GM23338 (cell line): Measurements from ENCODE around the gene VMP1. TPM values are rescaled to one million over a fixed set of nuclear protein-coding genes. Genes with fewer than 3 reads are reported as not detected.

Experiments used
- ATAC-seq: fragments of 200-7000 bp; cut with Tn5 transposase; 3 replicates; pipeline ENCODE4 v1.9.1; 2020
- DNase-seq: peaks from one replicate; pipeline ENCODE4 v3.0.0-alpha.2; 2015; ENCODE audit warnings: low spot score
- H2AFZ ChIP-seq: fragments of 200-600 bp; sonication (generic); 2 replicates; pipeline ENCODE4 v1.8.0; 2016; ENCODE audit warnings: antibody characterized with exemption, mild to moderate bottlenecking, moderate library complexity
- H3F3A ChIP-seq: fragments of 200-600 bp; sonication (generic); replicated peaks from 2 replicates; pipeline ENCODE4 v1.8.0; 2017; ENCODE audit warnings: antibody characterized with exemption, mixed run types, low read depth
- H3K27ac ChIP-seq: fragments of 200-600 bp; sonication (generic); 2 replicates; pipeline ENCODE4 v1.6.1; 2016; ENCODE audit warnings: low read depth
- H3K27me3 ChIP-seq: fragments of 200-600 bp; sonication (generic); 2 replicates; pipeline ENCODE4 v1.8.0; 2016; ENCODE audit warnings: mild to moderate bottlenecking, mixed run types, moderate library complexity; ENCODE audit not compliant: insufficient read depth
- H3K36me3 ChIP-seq: fragments of 200-600 bp; sonication (generic); 2 replicates; pipeline ENCODE4 v1.8.0; 2016; ENCODE audit warnings: mild to moderate bottlenecking; ENCODE audit not compliant: insufficient read depth
- H3K4me1 ChIP-seq: fragments of 200-600 bp; sonication (generic); 2 replicates; pipeline ENCODE4 v1.8.0; 2016; ENCODE audit warnings: mild to moderate bottlenecking, moderate library complexity; ENCODE audit not compliant: insufficient read depth
- H3K4me2 ChIP-seq: fragments of 200-600 bp; sonication (generic); 2 replicates; pipeline ENCODE4 v1.7.1; 2017; ENCODE audit warnings: mixed run types
- H3K4me3 ChIP-seq: fragments of 200-600 bp; sonication (generic); 2 replicates; pipeline ENCODE4 v1.6.1; 2016; ENCODE audit warnings: mixed run types
- H3K79me2 ChIP-seq: fragments of 200-600 bp; sonication (generic); replicated peaks from 2 replicates; pipeline ENCODE4 v1.8.0; 2017; ENCODE audit warnings: mild to moderate bottlenecking; ENCODE audit not compliant: insufficient read depth
- H3K9me2 ChIP-seq: fragments of 200-600 bp; sonication (generic); 2 replicates; pipeline ENCODE4 v1.8.0; 2017; ENCODE audit not compliant: insufficient read depth
- H4K20me1 ChIP-seq: fragments of 200-600 bp; sonication (generic); replicated peaks from 2 replicates; pipeline ENCODE4 v1.8.0; 2017; ENCODE audit warnings: mild to moderate bottlenecking; ENCODE audit not compliant: insufficient read depth
- H3K27ac Mint-ChIP-seq: 2 replicates; pipeline ENCODE4 v1.8.0; 2020; ENCODE audit warnings: inconsistent platforms, mild to moderate bottlenecking, moderate library complexity, mixed read lengths
- H3K27me3 Mint-ChIP-seq: 3 replicates; pipeline ENCODE4 v1.8.0; 2022; ENCODE audit warnings: low read depth, mild to moderate bottlenecking, moderate library complexity, mixed read lengths, inconsistent platforms; ENCODE audit not compliant: insufficient read depth, poor library complexity
- H3K36me3 Mint-ChIP-seq: 3 replicates; pipeline ENCODE4 v1.8.0; 2021; ENCODE audit warnings: low read depth, mild to moderate bottlenecking, inconsistent platforms, moderate library complexity, mixed read lengths
- H3K4me1 Mint-ChIP-seq: 3 replicates; pipeline ENCODE4 v1.8.0; 2020; ENCODE audit warnings: mild to moderate bottlenecking, inconsistent platforms, mixed read lengths
- H3K4me3 Mint-ChIP-seq: 3 replicates; pipeline ENCODE4 v1.8.0; 2021; ENCODE audit warnings: moderate library complexity, mild to moderate bottlenecking, inconsistent platforms, mixed read lengths
- H3K9me3 Mint-ChIP-seq: 3 replicates; pipeline ENCODE4 v1.8.0; 2020; ENCODE audit warnings: moderate library complexity, mild to moderate bottlenecking, inconsistent platforms, mixed read lengths
- CREB1 ChIP-seq: fragments of 250-450 bp; sonication (Bioruptor Pico); IDR thresholded peaks from 2 replicates; pipeline ENCODE4 v1.5.0; 2020; ENCODE audit warnings: low read depth, mild to moderate bottlenecking, moderate library complexity
- CTCF ChIP-seq, 2 experiments: fragments of 200-600 bp in 1 of 2; sonication (generic) in 1 of 2; conservative IDR thresholded peaks; 2 replicates each; pipeline versions ENCODE4 v1.5.1 to v1.6.1; 2016 to 2017; ENCODE audit warnings: antibody characterized with exemption in 2 of 2, low read depth in 2 of 2, mild to moderate bottlenecking in 2 of 2, moderate library complexity in 1 of 2
- ETS1 ChIP-seq: IDR thresholded peaks from 2 replicates; pipeline ENCODE4 v1.6.1; 2016; ENCODE audit warnings: antibody characterized with exemption
- EZH2phosphoT487 ChIP-seq: fragments of 200-600 bp; sonication (generic); IDR thresholded peaks from one replicate; pipeline ENCODE4 v1.8.1; 2018; ENCODE audit warnings: antibody characterized with exemption; ENCODE audit not compliant: unreplicated experiment
- JUNB ChIP-seq: IDR thresholded peaks from one replicate; pipeline ENCODE4 v1.6.1; 2016; ENCODE audit warnings: antibody characterized with exemption; ENCODE audit not compliant: unreplicated experiment
- POLR2AphosphoS5 ChIP-seq: IDR thresholded peaks from 2 replicates; pipeline ENCODE4 v1.6.1; 2016; ENCODE audit warnings: antibody characterized with exemption, low read depth
- STAT1 ChIP-seq: IDR thresholded peaks from one replicate; pipeline ENCODE4 v1.6.1; 2016; ENCODE audit warnings: antibody characterized with exemption; ENCODE audit not compliant: unreplicated experiment
- ZNF114 ChIP-seq: fragments of 250-450 bp; sonication (Bioruptor Pico); IDR thresholded peaks from 2 replicates; pipeline ENCODE4 v1.5.0; 2020; ENCODE audit warnings: mild to moderate bottlenecking, moderate library complexity
- ZNF331 ChIP-seq: fragments of 250-450 bp; sonication (Bioruptor Pico); IDR thresholded peaks from 2 replicates; pipeline ENCODE4 v1.5.0; 2020; ENCODE audit warnings: low read depth, mild to moderate bottlenecking, moderate library complexity
- ZNF462 ChIP-seq: fragments of 250-450 bp; sonication (Bioruptor Pico); IDR thresholded peaks from 2 replicates; pipeline ENCODE4 v1.5.0; 2020; ENCODE audit warnings: mild to moderate bottlenecking, moderate library complexity
- polyA plus RNA-seq: library from polyadenylated mRNA; unstranded; fragments of >200 nt; fragmentation: Nextera tagmentation; extraction: Ambion mirVana; gene quantifications from 2 replicates; pipeline ENCODE4 v1.2.1, GENCODE V29; 2016
- total RNA-seq: library from RNA; depleted of rRNA; stranded (reverse); fragments of >200 nt; shearing (Covaris generic); gene quantifications from 2 replicates; pipeline ENCODE4 v1.2.3, GENCODE V29; 2014

VMP1 gene
- total and polyA plus RNA-seq, 2 experiments from 2014 or later: 70.1 to 112 TPM

- H3K79me2 ChIP-seq: no peaks in the 10 kb centered on the region
- no peaks in the 10 kb centered on the region for H3K36me3 ChIP-seq
- no peaks in the 10 kb centered on the region for H3K27me3 Mint-ChIP-seq
- peaks cover 6% of the 10 kb centered on the region; the same call in 1 of the 2 replicates for H3K4me1 ChIP-seq
- TF ChIP-seq POLR2AphosphoS5 (no peak), ZNF331 (no peak), STAT1 (no peak), ZNF114 (CRISPR knock-in tag) (no peak)
- H3K4me2 ChIP-seq: no peak overlapping the region
- no peaks in the 10 kb centered on the region for H3F3A ChIP-seq
- ATAC-seq (no peak), DNase-seq (no peak)
- peak overlapping the region; percentile 50 for H3K27ac ChIP-seq
- no peak overlapping the region for H3K4me3 ChIP-seq
- peaks cover 9% of the 10 kb centered on the region for H3K4me1 Mint-ChIP-seq
- no peaks in the 10 kb centered on the region for H3K9me2 ChIP-seq
- no peaks in the 10 kb centered on the region for H3K27me3 ChIP-seq
- H3K9me3 Mint-ChIP-seq: peaks cover 8% of the 10 kb centered on the region; the same call in 2 of the 3 replicates
- no peak overlapping the region for H2AFZ ChIP-seq
- peak overlapping the region; percentile 93; the same call in 1 of the 2 replicates for H3K27ac Mint-ChIP-seq
- H3K36me3 Mint-ChIP-seq: peaks cover 26% of the 10 kb centered on the region
- H4K20me1 ChIP-seq: no peaks in the 10 kb centered on the region
- H3K4me3 Mint-ChIP-seq: no peak overlapping the region
These were observed 54.8 kb downstream of the VMP1 start for GRCh38 chr17:59762049-59762823.

GRCh38 chr17:59762824-59763374 lies 55.4 kb downstream of the VMP1 start:
- no peaks in the 10 kb centered on the region for H3F3A ChIP-seq
- no peak overlapping the region for H3K4me3 ChIP-seq
- H3K27me3 ChIP-seq: no peaks in the 10 kb centered on the region
- DNase-seq: no peak
- H3K27ac Mint-ChIP-seq: no peak overlapping the region
- H3K4me1 ChIP-seq: peaks cover 6% of the 10 kb centered on the region; the same call in 1 of the 2 replicates
- H3K9me2 ChIP-seq: no peaks in the 10 kb centered on the region
- no peaks in the 10 kb centered on the region for H3K79me2 ChIP-seq
- peak overlapping the region; percentile 50; the same call in 1 of the 2 replicates for H3K27ac ChIP-seq
- no peak overlapping the region for H3K4me2 ChIP-seq
- peaks cover 9% of the 10 kb centered on the region for H3K4me1 Mint-ChIP-seq
- H2AFZ ChIP-seq: no peak overlapping the region
- H4K20me1 ChIP-seq: no peaks in the 10 kb centered on the region
- H3K4me3 Mint-ChIP-seq: no peak overlapping the region
- H3K27me3 Mint-ChIP-seq: no peaks in the 10 kb centered on the region
- H3K36me3 ChIP-seq: no peaks in the 10 kb centered on the region
- peaks cover 8% of the 10 kb centered on the region; the same call in 2 of the 3 replicates for H3K9me3 Mint-ChIP-seq
- no peak for ATAC-seq
- peaks cover 26% of the 10 kb centered on the region for H3K36me3 Mint-ChIP-seq
- TF ChIP-seq ZNF462 (no peak), ETS1 (no peak), CREB1 (no peak), EZH2phosphoT487 (no peak), POLR2AphosphoS5 (no peak), JUNB (no peak), ZNF331 (no peak), CTCF (conservative IDR thresholded peaks at IDR 0.05; ENCODE audit: low read depth in 2 of 2) (no peak), ZNF114 (CRISPR knock-in tag) (no peak)
